RWPE1 (cell line): ENCODE measurements around the gene MBP.
"Not testable (repeated sequence)": the region's sequence is repeated elsewhere in the genome, so short reads cannot be mapped to it uniquely, and the experiment has no call there.

Experiments used
- CTCF ChIA-PET: fragments of 350-600 bp; sonication (Branson Sonifier 250); formaldehyde crosslinking; extraction: SDS; loops from one replicate; lab custom pipeline; 2021; lab: Yijun Ruan, JAX
- POLR2A ChIA-PET: fragments of 400-600 bp; formaldehyde crosslinking; extraction: SDS; loops from one replicate; lab custom pipeline; 2020; ENCODE audit warnings: antibody characterized with exemption; ENCODE audit not compliant: low non-redundant PET; lab: Yijun Ruan, JAX
- DNase-seq: peaks from one replicate; pipeline ENCODE4 v3.0.0; 2012; ENCODE audit warnings: low spot score
- H3K27ac ChIP-seq: fragments of 450-650 bp; 2 replicates; pipeline ENCODE4 v1.5.1; 2017
- TF ChIP-seq, protein P1 (sequence below): fragments of 450-650 bp; conservative IDR thresholded peaks from 2 replicates; pipeline ENCODE4 v1.5.1; 2017; ENCODE audit warnings: low read depth, mild to moderate bottlenecking

MBP gene

GRCh38 chr18:76955524-76956170 lies 176.9 kb downstream of the MBP start:
- ChIA-PET CTCF (no interaction called here), POLR2A (interaction anchor here (0.6 kb wide), 1 partner anchor 135 kb away, joined by 7 read pairs; no protein-coding TSS in a partner anchor)
- TF ChIP-seq, protein P1, sequence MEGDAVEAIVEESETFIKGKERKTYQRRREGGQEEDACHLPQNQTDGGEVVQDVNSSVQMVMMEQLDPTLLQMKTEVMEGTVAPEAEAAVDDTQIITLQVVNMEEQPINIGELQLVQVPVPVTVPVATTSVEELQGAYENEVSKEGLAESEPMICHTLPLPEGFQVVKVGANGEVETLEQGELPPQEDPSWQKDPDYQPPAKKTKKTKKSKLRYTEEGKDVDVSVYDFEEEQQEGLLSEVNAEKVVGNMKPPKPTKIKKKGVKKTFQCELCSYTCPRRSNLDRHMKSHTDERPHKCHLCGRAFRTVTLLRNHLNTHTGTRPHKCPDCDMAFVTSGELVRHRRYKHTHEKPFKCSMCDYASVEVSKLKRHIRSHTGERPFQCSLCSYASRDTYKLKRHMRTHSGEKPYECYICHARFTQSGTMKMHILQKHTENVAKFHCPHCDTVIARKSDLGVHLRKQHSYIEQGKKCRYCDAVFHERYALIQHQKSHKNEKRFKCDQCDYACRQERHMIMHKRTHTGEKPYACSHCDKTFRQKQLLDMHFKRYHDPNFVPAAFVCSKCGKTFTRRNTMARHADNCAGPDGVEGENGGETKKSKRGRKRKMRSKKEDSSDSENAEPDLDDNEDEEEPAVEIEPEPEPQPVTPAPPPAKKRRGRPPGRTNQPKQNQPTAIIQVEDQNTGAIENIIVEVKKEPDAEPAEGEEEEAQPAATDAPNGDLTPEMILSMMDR, result no peak
- H3K27ac ChIP-seq, result no peak overlapping the region
- DNase-seq, result no peak

DNA sequence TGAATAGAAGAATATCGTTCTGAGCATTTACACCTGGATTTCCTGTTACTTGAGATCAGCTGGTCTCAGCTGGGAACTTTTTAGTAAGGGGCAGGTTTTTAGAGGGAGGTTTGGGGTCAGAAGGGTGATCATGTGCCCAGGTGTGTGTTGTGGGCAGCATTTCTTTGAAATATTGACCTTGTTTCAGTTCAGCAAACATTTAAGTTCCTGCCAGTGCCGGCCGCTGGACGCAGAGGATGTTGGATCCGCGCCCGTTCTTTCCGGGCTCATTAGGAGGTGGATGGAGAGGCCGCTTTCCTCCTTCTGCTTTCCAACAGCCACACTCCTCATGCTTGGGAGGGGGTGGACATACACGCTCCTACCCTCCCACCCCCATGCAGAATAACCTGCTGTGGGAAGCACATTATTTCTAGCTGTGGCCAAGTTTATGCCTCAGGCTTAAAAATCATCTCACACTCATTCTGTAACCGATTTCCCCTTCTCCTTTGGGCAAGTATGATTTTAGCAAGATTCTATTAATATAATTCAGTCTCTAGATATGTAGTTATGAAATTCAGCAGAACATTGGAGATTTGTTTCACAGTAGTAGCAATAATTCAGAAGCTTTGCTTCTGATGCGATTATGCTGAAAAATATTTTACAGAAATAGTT lies 178.9 kb downstream of the MBP start:
- CTCF ChIA-PET, result no interaction called here
- no peak for DNase-seq
- H3K27ac ChIP-seq, result no peak overlapping the region
- POLR2A ChIA-PET, result no interaction called here
- TF ChIP-seq, protein P1, result no peak

DNA sequence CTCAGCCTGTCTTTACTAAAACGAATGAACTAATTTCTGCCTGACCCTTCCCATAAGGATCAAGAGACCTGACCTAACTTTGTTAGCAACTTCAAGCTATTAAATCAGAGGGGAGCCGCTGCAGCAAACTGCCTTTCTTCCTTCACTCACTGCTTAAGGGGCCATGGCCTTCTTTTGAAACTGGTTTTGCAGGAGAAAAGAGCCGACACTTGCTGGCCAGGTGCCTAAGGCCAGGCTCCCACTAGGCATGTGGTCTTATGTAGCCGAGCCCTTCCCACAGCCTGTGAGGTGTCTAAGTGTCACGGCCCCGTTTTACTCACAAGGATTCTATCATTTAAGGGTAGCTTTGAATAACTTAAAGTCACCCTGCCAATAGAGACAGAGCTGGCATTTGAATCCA lies 179.4 kb downstream of the MBP start:
- no peak overlapping the region for H3K27ac ChIP-seq
- no peak for DNase-seq
- ChIA-PET CTCF (no interaction called here), POLR2A (no interaction called here)
- TF ChIP-seq, protein P1, result no peak

- no peak overlapping the region for H3K27ac ChIP-seq
- no peak for DNase-seq
- ChIA-PET CTCF (no interaction called here), POLR2A (no interaction called here)
- TF ChIP-seq, protein P1, result no peak
These were observed 179.8 kb downstream of the MBP start for GRCh38 chr18:76952747-76953146.

- DNase-seq, result no peak
- TF ChIP-seq, protein P1, result no peak
- H3K27ac ChIP-seq, result no peak overlapping the region
- CTCF ChIA-PET, result no interaction called here
- POLR2A ChIA-PET, result no interaction called here
These were observed 180.9 kb downstream of the MBP start for GRCh38 chr18:76951456-76952247.

DNA sequence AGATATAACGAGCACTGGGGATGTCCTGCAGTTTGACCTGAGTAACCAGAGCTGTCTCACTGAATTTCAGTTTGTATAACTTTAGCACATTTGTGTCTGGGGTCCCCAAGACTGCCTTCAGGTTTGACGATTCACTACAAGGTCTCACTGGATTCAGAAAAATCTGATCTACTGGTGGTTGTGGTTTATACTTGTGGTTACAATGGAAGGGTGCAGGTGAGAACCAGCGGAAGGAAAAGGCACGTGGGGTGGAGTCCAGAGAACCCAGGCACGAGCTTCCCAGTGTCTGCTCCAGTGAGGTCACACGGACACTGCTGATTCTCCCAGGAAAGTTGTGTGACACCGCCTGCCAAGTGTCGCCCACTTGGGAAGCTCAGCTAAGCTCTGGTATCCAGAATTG lies 184.2 kb downstream of the MBP start:
- TF ChIP-seq, protein P1, result no peak
- ChIA-PET CTCF (no interaction called here), POLR2A (no interaction called here)
- H3K27ac ChIP-seq, result no peak overlapping the region
- no peak for DNase-seq

DNA sequence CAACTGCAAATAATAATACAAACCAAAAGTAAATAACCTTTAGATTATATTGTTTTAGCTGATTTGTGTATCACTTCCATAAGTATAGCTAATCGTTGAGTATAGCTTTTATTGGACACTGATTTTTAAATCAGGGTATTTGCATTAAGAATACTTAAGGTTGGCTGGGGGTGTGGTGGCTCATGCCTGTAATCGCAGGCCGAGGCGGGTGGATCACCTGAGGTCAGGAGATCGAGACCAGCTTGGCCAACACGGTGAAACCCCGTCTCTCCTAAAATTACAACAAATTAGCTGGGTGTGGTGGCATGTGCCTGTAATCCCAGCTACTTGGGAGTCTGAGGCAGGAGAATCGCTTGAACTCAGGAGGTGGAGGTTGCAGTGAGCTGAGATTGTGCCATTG lies 188.2 kb downstream of the MBP start:
- CTCF ChIA-PET, result interaction anchor here (0.6 kb wide), 1 partner anchor 55 kb away, joined by 3 read pairs; no protein-coding TSS in a partner anchor
- POLR2A ChIA-PET, DNase-seq: not testable (repeated sequence)
- peak overlapping the region; percentile 60 for H3K27ac ChIP-seq
